HepG2 (cell line): Measurements from ENCODE around the gene OSGIN1. TPM values are rescaled to one million over a fixed set of nuclear protein-coding genes. Genes with fewer than 3 reads are reported as not detected.

Experiments used
- CBX1 ChIP-seq: IDR thresholded peaks from one replicate; pipeline ENCODE4 v1.6.1; 2016; ENCODE audit warnings: antibody characterized with exemption, low read depth
- CHD2 ChIP-seq: IDR thresholded peaks from 2 replicates; pipeline ENCODE4 v1.6.1; 2011; ENCODE audit warnings: low read depth, low read length, improper control_type of control experiment
- CSRNP1 ChIP-seq: sonication (generic); formaldehyde crosslinking; IDR thresholded peaks from 2 replicates; pipeline ENCODE4 v1.8.1; 2023; ENCODE audit warnings: mild to moderate bottlenecking, missing genetic modification reagents
- HDAC2 ChIP-seq: sonication (generic); formaldehyde crosslinking; IDR thresholded peaks from 2 replicates; pipeline ENCODE4 v1.4.0; 2020; ENCODE audit warnings: missing genetic modification reagents
- KDM4B ChIP-seq: sonication (generic); formaldehyde crosslinking; IDR thresholded peaks from 2 replicates; pipeline ENCODE4 v1.4.0; 2020; ENCODE audit warnings: missing genetic modification reagents
- RERE ChIP-seq: IDR thresholded peaks from 2 replicates; pipeline ENCODE4 v1.6.1; 2016; ENCODE audit warnings: low read depth, missing genetic modification reagents, missing compliant biosample characterization
- REST ChIP-seq, 2 experiments: IDR thresholded peaks; 2 replicates each; pipeline ENCODE4 v1.6.1; 2011 to 2012; ENCODE audit warnings: low read length in 2 of 2, borderline replicate concordance in 1 of 2, low read depth in 1 of 2, mild to moderate bottlenecking in 1 of 2, moderate library complexity in 1 of 2
- TAF1 ChIP-seq: sonication (generic); formaldehyde crosslinking; IDR thresholded peaks from 2 replicates; pipeline ENCODE4 v1.4.0; 2020; ENCODE audit warnings: missing genetic modification reagents
- ZBTB39 ChIP-seq: sonication (generic); formaldehyde crosslinking; IDR thresholded peaks from 2 replicates; pipeline ENCODE4 v1.5.0; 2020; ENCODE audit warnings: missing genetic modification reagents
- ZBTB49 ChIP-seq: sonication (generic); formaldehyde crosslinking; IDR thresholded peaks from 2 replicates; pipeline ENCODE4 v1.4.0; 2020; ENCODE audit warnings: missing genetic modification reagents, borderline replicate concordance
- ZNF670 ChIP-seq: sonication (generic); formaldehyde crosslinking; IDR thresholded peaks from 2 replicates; pipeline ENCODE4 v1.8.0; 2022; ENCODE audit warnings: mild to moderate bottlenecking, missing genetic modification reagents, borderline replicate concordance
- ZNF737 ChIP-seq: sonication (generic); formaldehyde crosslinking; IDR thresholded peaks from 2 replicates; pipeline ENCODE4 v1.5.0; 2020; ENCODE audit warnings: missing genetic modification reagents, mild to moderate bottlenecking, borderline replicate concordance
- polyA plus RNA-seq, 8 experiments: library from polyadenylated mRNA; depleted of rRNA in 3 of 8; stranded (reverse) in 7 of 8; unstranded in 1 of 8; fragments of >200 nt; fragmentation: Illumina TruSeq in 4 of 8; extraction: Trizol in 4 of 8; gene quantifications; 2 replicates each; pipeline versions ENCODE4 v1.2.1 to v1.2.3, GENCODE V29; 2011 to 2016; ENCODE audit warnings: low read depth in 4 of 8, missing spikeins in 1 of 8, mixed read lengths in 1 of 8; ENCODE audit not compliant: insufficient read depth in 1 of 8
- total RNA-seq, 5 experiments: library from RNA; depleted of rRNA; stranded (reverse); fragments of >200 nt; fragmentation: Illumina TruSeq; extraction: Trizol; gene quantifications; 2 replicates each; pipeline ENCODE4 v1.2.3, GENCODE V29; 2016; ENCODE audit warnings: low read depth in 1 of 5

OSGIN1 gene
- total and polyA plus RNA-seq, 2 of the 13 experiments (the other 11 are each of a cell fraction or from before 2014, with no cell fraction given), result 20.5 to 27.1 TPM

GRCh38 chr16:83937922-83938885 is 14.8 kb upstream of the OSGIN1 start (continued):
- TF ChIP-seq RERE (CRISPR knock-in tag), result no peak
- TF ChIP-seq HDAC2, result no peak
- TF ChIP-seq ZBTB39 (CRISPR knock-in tag), result no peak
- TF ChIP-seq CHD2, result no peak
- TF ChIP-seq KDM4B (CRISPR knock-in tag), result no peak
- TF ChIP-seq CSRNP1, result no peak
- no peak for TF ChIP-seq ZNF737 (CRISPR knock-in tag)
- no peak for TF ChIP-seq REST (IDR thresholded peaks at IDR 0.05; ENCODE audit: borderline replicate concordance in 1 of 2, low read depth in 1 of 2, low read length in 2 of 2)
- no peak for TF ChIP-seq ZBTB49 (CRISPR knock-in tag)
- no peak for TF ChIP-seq ZNF670
- no peak for TF ChIP-seq TAF1
- TF ChIP-seq CBX1, result no peak
